PC-9 (cell line): ENCODE data around the gene CFAP73. TPM values are rescaled to one million over a fixed set of nuclear protein-coding genes. Genes with fewer than 3 reads are reported as not detected.

Source experiments
- BruUV-seq: library from RNA; stranded (reverse); fragments of 400-500 nt; replicated peaks from 2 replicates; lab custom pipeline; 2021; lab: Mats Ljungman, UMichigan
- CTCF ChIA-PET: fragments of 300-600 bp; sonication (Branson Sonifier 250); formaldehyde crosslinking; loops from one replicate; lab custom pipeline; 2022; ENCODE audit warnings: antibody characterized with exemption; lab: Charles Lee
- POLR2A ChIA-PET: fragments of 300-600 bp; sonication (Branson Sonifier 250); formaldehyde crosslinking; loops from one replicate; lab custom pipeline; 2022; ENCODE audit warnings: antibody characterized with exemption; ENCODE audit not compliant: unreplicated experiment; lab: Charles Lee
- DNase-seq, 2 experiments: peaks; one replicate each; pipeline versions ENCODE4 v3.0.0 to v3.0.0-alpha.2; 2015 to 2022; ENCODE audit warnings: mixed read lengths in 1 of 2
- H2AFZ ChIP-seq: fragments of 200-600 bp; sonication (generic); 2 replicates; pipeline ENCODE4 v1.8.1; 2017; ENCODE audit warnings: antibody characterized with exemption
- H3F3A ChIP-seq: fragments of 200-600 bp; sonication (generic); 2 replicates; pipeline ENCODE4 v1.8.1; 2017; ENCODE audit warnings: antibody characterized with exemption, mild to moderate bottlenecking, low read depth; ENCODE audit not compliant: insufficient read depth
- H3K27ac ChIP-seq: fragments of 200-600 bp; sonication (generic); 2 replicates; pipeline ENCODE4 v1.6.1; 2016; ENCODE audit warnings: mixed run types
- H3K27me3 ChIP-seq: fragments of 200-600 bp; sonication (generic); 2 replicates; pipeline ENCODE4 v1.6.1; 2016; ENCODE audit warnings: low read depth, mixed run types; ENCODE audit not compliant: insufficient read depth
- H3K36me3 ChIP-seq: fragments of 200-600 bp; sonication (generic); 2 replicates; pipeline ENCODE4 v1.6.1; 2016; ENCODE audit warnings: low read depth, mixed run types
- H3K4me1 ChIP-seq: fragments of 200-600 bp; sonication (generic); replicated peaks from 2 replicates; pipeline ENCODE4 v1.6.1; 2016; ENCODE audit warnings: mixed run types; ENCODE audit not compliant: insufficient read depth
- H3K4me2 ChIP-seq: fragments of 200-600 bp; sonication (generic); 2 replicates; pipeline ENCODE4 v1.6.1; 2017; ENCODE audit warnings: mixed run types
- H3K4me3 ChIP-seq: fragments of 200-600 bp; sonication (generic); 2 replicates; pipeline ENCODE4 v1.6.1; 2016; ENCODE audit warnings: mixed run types
- H3K79me2 ChIP-seq: fragments of 200-600 bp; sonication (generic); 2 replicates; pipeline ENCODE4 v1.6.1; 2017; ENCODE audit warnings: low read depth, mixed run types
- H3K9me2 ChIP-seq: fragments of 200-600 bp; sonication (generic); 2 replicates; pipeline ENCODE4 v1.8.1; 2017; ENCODE audit warnings: mild to moderate bottlenecking; ENCODE audit not compliant: insufficient read depth
- H3K9me3 ChIP-seq: fragments of 200-600 bp; sonication (generic); 2 replicates; pipeline ENCODE4 v1.8.1; 2016; ENCODE audit warnings: low read depth; ENCODE audit not compliant: insufficient read depth
- H4K20me1 ChIP-seq: fragments of 200-600 bp; sonication (generic); 2 replicates; pipeline ENCODE4 v1.8.1; 2017; ENCODE audit not compliant: insufficient read depth
- CTCF ChIP-seq: fragments of 200-600 bp; sonication (generic); conservative IDR thresholded peaks from 2 replicates; pipeline ENCODE4 v1.6.1; 2017; ENCODE audit warnings: mixed run types, antibody characterized with exemption, mild to moderate bottlenecking, moderate library complexity
- EZH2 ChIP-seq: fragments of 200-600 bp; sonication (generic); IDR thresholded peaks from 2 replicates; pipeline ENCODE4 v1.8.0; 2017; ENCODE audit warnings: antibody characterized with exemption, low read depth
- intact Hi-C: fragments of 100-400 bp; cut with micrococcal nuclease; formaldehyde crosslinking; loops from one replicate; pipeline ENCODE4 v1.10.0; 2022; ENCODE audit not compliant: unreplicated experiment
- total RNA-seq: library from RNA; stranded (reverse); gene quantifications from 2 replicates; pipeline ENCODE4 v1.2.3, GENCODE V29; 2021

The CFAP73 gene
- total RNA-seq, 1 experiment from 2014 or later: 1.9 TPM

DNA sequence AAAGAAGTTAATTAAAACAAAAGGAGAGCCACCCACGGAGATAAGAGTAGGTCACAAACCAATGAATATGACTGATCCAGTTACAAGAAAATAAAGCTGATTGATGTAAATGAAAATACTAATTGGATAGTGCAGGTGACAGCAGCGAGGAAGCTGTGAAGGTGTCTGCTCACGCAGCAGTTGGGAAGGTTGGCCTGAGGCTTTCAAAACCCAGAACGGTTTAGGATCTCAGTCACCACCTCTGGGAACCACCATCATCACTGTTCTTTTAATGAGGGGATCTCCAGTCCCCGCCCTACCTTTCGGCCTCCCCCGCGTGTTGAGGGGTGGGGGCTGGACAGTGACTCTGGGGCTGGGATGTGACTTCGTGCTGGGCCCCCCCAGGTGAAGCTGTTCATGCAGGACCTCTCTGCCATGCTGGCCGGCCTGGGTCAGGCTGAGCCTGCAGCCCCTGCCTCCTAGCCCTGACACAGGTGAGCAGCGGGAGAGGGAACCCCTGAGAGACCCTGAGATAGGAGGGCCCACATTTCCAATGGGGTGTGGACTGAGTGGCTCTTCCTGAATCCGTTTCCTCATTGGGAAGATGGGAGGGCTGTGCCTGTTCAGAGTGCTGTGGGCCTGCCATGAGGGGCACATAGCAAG lies 7.8 kb downstream of the CFAP73 start:
- no peak overlapping the region for H3K4me2 ChIP-seq
- no TSS peak for BruUV-seq
- TF ChIP-seq EZH2 (no peak), CTCF (no peak)
- ChIA-PET CTCF (no interaction called here), POLR2A (no interaction called here)
- no peak overlapping the region for H3K27ac ChIP-seq
- no peak overlapping the region for H3K4me3 ChIP-seq
- no peak overlapping the region for H2AFZ ChIP-seq
- H4K20me1 ChIP-seq: peaks cover 13% of the 10 kb centered on the region
- H3K79me2 ChIP-seq: no peaks in the 10 kb centered on the region
- no peaks in the 10 kb centered on the region for H3K9me2 ChIP-seq
- intact Hi-C loops: loop anchor here (10.0 kb wide), 1 partner anchor 253 kb away; the partner anchor contains the start of gene OAS1
- peaks cover 27% of the 10 kb centered on the region; the same call in 1 of the 2 replicates for H3F3A ChIP-seq
- 0 out of 2 replicates have a peak, but pooled peaks cover 4% of the 10 kb centered on the region for H3K4me1 ChIP-seq
- no peak for DNase-seq
- no peaks in the 10 kb centered on the region for H3K27me3 ChIP-seq
- 0 out of 2 replicates have a peak, but pooled peaks cover 4% of the 10 kb centered on the region for H3K36me3 ChIP-seq
- H3K9me3 ChIP-seq: no peaks in the 10 kb centered on the region

DNA sequence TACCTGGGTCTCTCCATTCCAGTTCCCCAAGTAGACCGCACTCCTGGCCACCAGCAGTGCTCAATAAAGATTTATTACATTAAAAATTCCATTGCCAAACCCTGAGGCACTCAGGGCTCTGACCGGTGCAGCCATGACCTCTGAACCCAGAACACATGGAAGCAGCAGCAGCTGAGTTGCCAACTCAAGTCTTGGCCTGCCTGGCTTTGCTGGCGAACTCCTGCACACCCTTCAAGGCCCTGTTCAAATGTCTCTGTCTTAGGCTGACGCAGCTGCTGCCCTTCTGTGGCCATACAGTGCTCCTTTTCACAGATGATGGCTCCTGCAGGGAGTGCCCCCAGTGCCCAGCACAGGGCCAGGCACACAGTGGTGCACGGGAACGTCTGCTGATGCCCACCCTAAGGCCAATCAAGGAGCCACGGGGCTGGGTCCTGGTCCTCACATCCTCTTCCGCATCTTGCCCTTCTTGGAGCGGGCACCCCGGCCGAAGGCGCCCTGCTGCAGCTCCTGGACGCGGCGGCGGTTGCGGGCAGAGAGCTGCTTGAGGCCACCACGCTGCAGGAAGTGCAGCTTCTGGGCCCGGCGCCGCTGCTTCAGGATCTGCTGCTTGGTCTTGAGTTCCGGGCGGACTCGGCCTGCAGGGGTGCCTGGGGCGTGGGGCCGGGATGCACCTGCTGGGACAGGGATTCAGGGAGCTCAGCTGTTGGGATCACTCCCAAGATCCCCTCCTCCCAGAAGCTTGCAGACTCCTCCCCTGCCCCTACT lies 9.1 kb downstream of the CFAP73 start:
- H3K9me2 ChIP-seq: no peaks in the 10 kb centered on the region
- H3K4me1 ChIP-seq: no peaks in the 10 kb centered on the region
- no peak overlapping the region for H3K4me2 ChIP-seq
- TF ChIP-seq EZH2 (no peak), CTCF (no peak)
- H3F3A ChIP-seq: peaks cover 23% of the 10 kb centered on the region; the same call in 1 of the 2 replicates
- no peak overlapping the region for H3K27ac ChIP-seq
- H3K9me3 ChIP-seq: no peaks in the 10 kb centered on the region
- ChIA-PET POLR2A (no interaction called here), CTCF (no interaction called here)
- no peak for DNase-seq
- intact Hi-C loops: loop anchor here (10.0 kb wide), 1 partner anchor 254 kb away; the partner anchor contains the start of gene OAS1
- no peaks in the 10 kb centered on the region for H3K27me3 ChIP-seq
- no peaks in the 10 kb centered on the region for H3K79me2 ChIP-seq
- BruUV-seq: TSS peak; percentile 37
- peaks cover 13% of the 10 kb centered on the region for H4K20me1 ChIP-seq
- no peak overlapping the region for H3K4me3 ChIP-seq
- H2AFZ ChIP-seq: no peak overlapping the region
- 0 out of 2 replicates have a peak, but pooled peaks cover 4% of the 10 kb centered on the region for H3K36me3 ChIP-seq

DNA sequence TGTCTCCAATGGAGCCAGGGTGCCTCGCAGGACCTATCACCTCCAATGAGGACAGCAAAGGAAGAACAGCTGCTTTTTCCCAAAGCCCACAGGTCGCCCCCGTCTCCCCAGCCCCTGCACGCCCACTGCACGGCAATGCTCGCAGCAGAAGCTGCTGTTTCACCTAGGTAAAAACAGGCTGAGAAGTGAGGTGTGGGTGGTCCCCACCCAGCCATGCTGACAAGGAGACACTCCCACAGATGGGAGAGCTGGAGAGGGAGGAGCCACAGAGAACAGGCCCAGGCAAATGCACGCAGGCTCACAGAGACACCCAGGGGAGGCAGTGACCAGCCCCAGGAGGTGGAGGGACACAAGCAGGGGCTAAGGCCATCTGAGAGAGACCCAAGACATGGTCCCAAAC lies 10.4 kb downstream of the CFAP73 start:
- no peaks in the 10 kb centered on the region for H3K27me3 ChIP-seq
- POLR2A ChIA-PET: no interaction called here
- CTCF ChIA-PET: no interaction called here
- peaks cover 13% of the 10 kb centered on the region for H4K20me1 ChIP-seq
- H3K4me3 ChIP-seq: no peak overlapping the region
- no peak overlapping the region for H3K27ac ChIP-seq
- H3K9me2 ChIP-seq: no peaks in the 10 kb centered on the region
- TF ChIP-seq EZH2: no peak
- no peak for TF ChIP-seq CTCF
- intact Hi-C loops: loop anchor here (10.0 kb wide), 1 partner anchor 255 kb away; the partner anchor contains the start of gene OAS1
- peaks cover 20% of the 10 kb centered on the region; the same call in 1 of the 2 replicates for H3F3A ChIP-seq
- no peak overlapping the region for H2AFZ ChIP-seq
- no peaks in the 10 kb centered on the region for H3K79me2 ChIP-seq
- no peak overlapping the region for H3K4me2 ChIP-seq
- DNase-seq: no peak
- no peaks in the 10 kb centered on the region for H3K9me3 ChIP-seq
- H3K4me1 ChIP-seq: no peaks in the 10 kb centered on the region
- no TSS peak for BruUV-seq
- peaks cover 4% of the 10 kb centered on the region; the same call in 1 of the 2 replicates for H3K36me3 ChIP-seq
